Fibroblast of lung (primary cell): ENCODE measurements around the gene MAST3.

ENCODE experiments used
- CTCF ChIP-seq, 2 donors: IDR thresholded peaks in 1 of 2; conservative IDR thresholded peaks in 1 of 2; 1 replicate in 1 of 2; 2 replicates in 1 of 2; pipeline ENCODE4 v1.5.1; 2011 to 2012; ENCODE audit warnings: low read length in 2 of 2, control low read depth in 1 of 2, inconsistent platforms in 1 of 2, low read depth in 1 of 2, mild to moderate bottlenecking in 1 of 2
- EZH2 ChIP-seq: IDR thresholded peaks from 2 replicates; pipeline ENCODE4 v1.5.1; 2012; ENCODE audit warnings: low read length, control low read depth, mild to moderate bottlenecking; ENCODE audit errors: missing control alignments

GRCh38 chr19:18112989-18113478 is 15.5 kb downstream of the MAST3 start:
- TF ChIP-seq CTCF (conservative IDR thresholded peaks at IDR 0.05 in 1 of 2, IDR thresholded peaks at IDR 0.05 in 1 of 2; ENCODE audit: low read depth in 1 of 2, low read length in 2 of 2) (peak; percentile 91 to 94), EZH2 (no peak)
